ENCODE measurements around the gene C3orf38.
"Not testable (repeated sequence)": the region's sequence is repeated elsewhere in the genome, so short reads cannot be mapped to it uniquely, and the experiment has no call there.

C3orf38 gene

DNA sequence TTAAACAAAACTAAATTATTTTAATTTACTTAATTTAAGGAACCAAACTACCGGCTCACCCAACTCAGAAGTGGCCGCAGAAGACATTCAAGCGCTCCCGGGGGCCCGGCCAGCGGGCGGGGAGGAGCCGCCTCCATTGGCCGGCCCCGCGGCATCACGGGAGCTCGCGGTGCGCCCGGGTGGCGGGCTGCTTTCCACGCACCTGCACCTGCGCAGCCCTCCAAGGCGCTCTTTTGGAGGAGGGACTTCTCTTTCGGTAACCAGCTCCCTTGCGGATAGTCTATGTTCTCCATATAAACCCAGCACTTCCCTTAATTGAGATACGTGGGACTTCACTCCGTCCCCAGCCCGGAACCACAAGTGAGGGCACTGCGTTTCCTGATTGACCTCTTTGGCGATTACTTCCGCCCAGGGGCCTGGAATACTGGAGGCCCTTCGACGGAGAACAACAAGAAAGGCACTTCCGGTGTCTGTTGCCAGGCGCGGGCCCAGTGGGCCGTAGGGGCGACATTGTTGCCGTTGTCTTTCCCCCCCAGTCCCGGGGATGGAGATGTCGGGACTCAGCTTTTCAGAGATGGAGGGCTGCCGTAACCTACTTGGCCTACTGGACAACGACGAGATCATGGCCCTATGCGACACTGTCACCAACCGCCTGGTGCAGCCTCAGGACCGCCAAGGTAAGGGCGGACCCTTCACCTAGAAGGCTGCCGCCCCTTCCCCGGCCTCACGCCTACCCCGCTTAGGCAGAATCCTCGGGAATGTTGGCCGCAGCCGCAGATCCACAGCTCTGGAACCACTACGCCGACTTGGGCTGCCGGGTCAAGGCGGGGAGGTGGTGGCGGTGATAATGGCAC is at the start of gene C3orf38:
C3orf38 (plus strand) TSS at position 451 of the 854 bp plus-strand sequence; CDS start at position 545, 94 bp downstream.
- peak; percentile 91 for DNase-seq (ENCODE audit: low spot score)

DNA sequence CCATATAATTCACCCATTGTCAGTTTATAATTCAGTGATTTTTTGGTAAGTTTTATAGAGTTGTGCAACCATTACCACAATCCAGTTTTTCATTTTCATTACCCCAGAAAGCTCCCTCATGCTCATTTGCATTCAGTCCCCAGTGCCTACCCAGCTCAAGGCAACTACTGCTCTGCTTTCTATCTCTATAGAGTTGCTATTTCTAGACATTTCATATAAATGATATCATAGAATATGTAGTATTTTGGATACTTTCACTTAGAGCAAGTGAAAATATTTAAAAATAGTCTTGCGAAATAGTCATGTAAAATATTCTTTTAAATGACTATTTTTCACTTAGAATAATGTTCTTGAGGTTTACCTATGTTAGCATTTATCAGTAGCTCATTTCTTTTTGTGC is 48.6 kb upstream of the C3orf38 start:
- DNase-seq (ENCODE audit: low spot score) = no peak

GRCh38 chr3:88105325-88105724 is 44.4 kb upstream of the C3orf38 start:
- peak; percentile 48 for DNase-seq (ENCODE audit: low spot score)

DNA sequence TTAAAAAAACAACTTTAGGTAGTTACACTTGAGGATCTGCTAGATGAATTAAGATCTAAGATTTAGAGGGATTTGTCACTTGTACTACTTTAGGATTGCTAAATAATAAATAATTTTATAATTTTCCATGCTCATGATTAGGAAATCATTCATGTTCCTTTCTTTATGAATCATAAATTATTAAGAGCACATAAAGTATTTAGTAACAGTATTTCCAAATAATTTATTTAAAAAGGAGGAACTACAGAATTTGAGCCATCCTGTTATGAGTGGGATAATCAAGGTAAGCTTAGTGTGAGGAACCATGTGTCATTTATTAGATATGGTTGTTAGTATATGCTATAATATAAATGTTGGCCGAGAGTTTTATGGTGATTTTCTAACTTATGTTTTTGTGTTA is 37.5 kb upstream of the C3orf38 start:
- no peak for DNase-seq (ENCODE audit: low spot score)

DNA sequence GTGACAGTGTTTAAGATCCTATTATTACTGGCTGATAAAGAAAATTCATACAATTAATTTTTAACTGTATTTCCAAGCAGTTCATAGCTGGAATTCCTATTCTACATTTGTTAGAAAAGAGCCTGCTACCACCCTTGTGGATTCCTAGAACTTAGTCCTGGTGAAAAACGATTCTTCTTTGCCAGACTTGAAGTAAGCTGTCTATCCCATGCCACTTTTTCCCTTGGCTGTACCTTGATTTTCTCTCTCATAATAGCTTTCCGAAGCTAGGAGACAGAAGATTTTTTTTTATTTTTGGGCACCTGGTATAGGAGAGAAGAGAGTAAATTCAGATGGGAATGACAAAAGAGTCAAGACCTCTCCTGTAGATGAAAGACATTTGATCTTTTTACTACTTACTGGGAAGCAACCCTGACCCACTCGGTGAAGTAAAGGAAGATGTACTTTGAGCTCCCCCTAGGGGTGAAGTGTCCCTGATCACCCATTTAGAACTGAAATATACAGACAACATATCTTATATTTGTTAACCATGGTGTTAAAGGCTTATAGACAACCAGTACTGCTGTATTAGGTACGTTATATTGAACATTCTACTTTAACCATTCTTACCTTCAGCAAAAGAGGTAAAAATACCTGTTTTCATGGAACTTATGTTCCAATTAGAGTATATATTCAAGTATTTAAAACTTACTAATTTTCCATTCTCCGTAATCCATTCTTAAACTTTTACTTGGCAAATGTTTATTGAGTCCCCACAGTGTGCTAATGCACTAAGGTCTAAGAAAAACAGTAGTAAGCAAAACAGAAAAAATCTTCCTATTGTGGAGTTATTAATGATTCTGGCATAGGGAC is 36.2 kb upstream of the C3orf38 start:
- DNase-seq (ENCODE audit: low spot score) = peak; percentile 78

DNA sequence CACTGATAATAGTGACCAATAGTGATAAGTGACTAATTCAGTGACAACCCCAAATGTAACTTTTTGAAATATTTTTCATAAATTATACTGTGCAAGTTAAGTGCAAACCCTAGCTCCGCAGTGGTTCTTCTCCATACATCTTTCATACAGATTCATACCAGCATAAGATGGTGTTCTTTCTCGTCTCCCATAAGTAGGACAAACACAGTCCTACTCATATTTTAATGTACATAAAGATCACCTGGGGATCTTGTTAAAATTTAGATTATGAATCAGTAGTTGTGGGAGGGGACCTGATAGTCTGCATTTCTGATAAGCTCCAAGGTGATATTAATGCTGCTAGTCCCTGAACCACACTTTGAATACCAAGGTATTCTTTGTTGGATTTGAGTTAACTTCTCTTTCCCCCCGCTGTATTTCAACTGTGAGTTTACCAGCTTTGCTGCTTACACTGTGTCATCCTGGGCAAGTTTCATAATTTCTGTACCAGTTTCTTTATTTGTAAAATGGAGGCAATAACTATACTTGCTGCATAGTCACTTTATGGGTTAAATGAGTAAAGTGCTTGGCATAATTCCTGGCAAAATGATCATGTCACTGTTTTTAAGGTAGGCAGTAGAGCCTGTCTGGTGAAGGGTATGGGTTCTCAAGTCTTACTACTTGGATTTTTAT is 34.7 kb upstream of the C3orf38 start:
- no peak for DNase-seq (ENCODE audit: low spot score)

GRCh38 chr3:88117683-88118082 is 32.1 kb upstream of the C3orf38 start:
- no peak for DNase-seq (ENCODE audit: low spot score)

DNA sequence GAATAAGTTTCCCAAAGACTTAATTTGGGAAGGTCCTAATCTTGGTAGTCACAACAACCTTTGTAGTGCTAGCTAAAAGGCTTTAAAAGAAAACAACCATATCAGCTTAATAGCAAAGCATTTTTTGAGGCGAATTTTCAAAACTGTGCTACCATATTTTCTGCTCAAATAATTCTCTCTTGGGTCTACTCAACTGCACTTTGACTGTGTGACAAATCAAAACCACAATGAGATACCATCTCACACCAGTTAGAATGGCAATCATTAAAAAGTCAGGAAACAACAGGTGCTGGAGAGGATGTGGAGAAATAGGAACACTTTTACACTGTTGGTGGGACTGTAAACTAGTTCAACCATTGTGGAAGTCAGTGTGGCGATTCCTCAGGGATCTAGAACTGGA is 31.2 kb upstream of the C3orf38 start:
- DNase-seq (ENCODE audit: low spot score) = not testable (repeated sequence)

DNA sequence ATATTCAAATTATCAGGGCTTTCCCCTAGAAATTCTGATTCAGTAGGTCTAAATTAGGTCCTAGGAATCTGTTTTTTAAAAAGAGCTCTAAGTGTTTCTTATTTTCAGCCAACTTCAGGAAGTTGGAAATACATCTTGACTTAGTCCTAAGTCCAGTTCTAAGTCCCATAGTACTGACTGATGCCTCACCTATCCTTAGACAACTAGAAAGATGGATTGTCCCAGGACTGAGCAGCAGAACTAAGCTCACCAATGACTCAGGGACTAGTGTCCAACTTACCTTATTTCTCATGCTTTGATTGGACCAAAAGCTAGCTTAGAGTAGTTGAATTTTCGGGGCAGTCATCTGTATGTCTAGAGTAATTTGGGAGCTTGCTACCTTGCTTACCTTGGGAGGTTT is 26.2 kb upstream of the C3orf38 start:
- no peak for DNase-seq (ENCODE audit: low spot score)

GRCh38 chr3:88131695-88132094 is 18.1 kb upstream of the C3orf38 start:
- DNase-seq (ENCODE audit: low spot score) = no peak

DNA sequence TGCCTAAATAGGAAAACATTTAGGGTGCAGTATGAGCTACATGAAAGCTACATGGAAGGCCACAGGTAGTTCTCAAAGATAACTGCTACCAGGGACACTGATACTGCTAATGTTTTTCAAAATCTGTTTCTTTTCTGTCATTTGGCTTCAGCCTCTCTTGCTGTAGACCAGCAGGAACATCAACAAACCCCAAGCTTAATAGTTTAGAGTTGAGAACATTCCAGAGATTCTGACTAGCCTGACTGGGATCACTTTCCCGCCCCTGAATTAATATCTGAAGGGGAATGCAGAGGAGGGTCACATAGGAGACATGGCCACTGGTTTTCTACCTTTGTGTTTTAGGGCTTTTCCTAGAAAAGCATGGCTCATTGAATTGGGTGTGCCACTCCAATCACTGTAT is 16.9 kb upstream of the C3orf38 start:
- DNase-seq (ENCODE audit: low spot score) = no peak

DNA sequence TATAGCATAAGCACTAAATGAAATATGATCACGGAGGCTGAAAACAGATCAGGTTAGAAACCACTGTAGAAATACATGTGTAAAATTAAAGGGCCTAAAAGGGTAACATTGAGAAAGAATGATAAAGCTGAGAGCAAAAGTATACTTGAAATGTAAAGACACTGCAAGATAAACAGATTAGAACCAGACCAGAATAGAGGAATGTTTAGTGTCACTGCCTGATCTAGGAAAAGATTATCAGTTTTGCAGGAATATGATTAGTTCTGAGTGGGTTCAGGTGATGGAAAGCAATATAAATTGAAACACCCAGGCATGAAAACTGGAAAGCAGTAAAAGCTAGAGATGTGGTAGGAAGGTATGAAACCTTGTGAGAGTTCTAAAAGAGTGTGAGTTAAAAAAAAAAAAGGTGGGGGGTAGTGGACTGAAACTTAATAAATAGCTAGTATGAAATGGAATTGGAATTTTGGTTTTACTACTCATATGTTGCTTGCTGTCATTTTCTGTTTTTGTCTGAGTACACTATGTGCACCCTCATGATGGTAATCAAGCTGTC is 16.0 kb upstream of the C3orf38 start:
- DNase-seq (ENCODE audit: low spot score) = no peak

- DNase-seq (ENCODE audit: low spot score) = no peak
Measured at GRCh38 chr3:88137836-88138235, 11.9 kb upstream of the C3orf38 start.

GRCh38 chr3:88141458-88142083 is 8.2 kb upstream of the C3orf38 start:
- no peak for DNase-seq (ENCODE audit: low spot score)

- DNase-seq (ENCODE audit: low spot score) = no peak
Measured at GRCh38 chr3:88142094-88142624, 7.6 kb upstream of the C3orf38 start.

- DNase-seq (ENCODE audit: low spot score) = no peak
Measured at GRCh38 chr3:88147261-88147660, 2.5 kb upstream of the C3orf38 start.

- DNase-seq (ENCODE audit: low spot score) = no peak
Measured at GRCh38 chr3:88148651-88149050, 1.1 kb upstream of the C3orf38 start.

- no peak for DNase-seq (ENCODE audit: low spot score)
Measured at GRCh38 chr3:88149101-88149508, 654 bp upstream of the C3orf38 start.

DNA sequence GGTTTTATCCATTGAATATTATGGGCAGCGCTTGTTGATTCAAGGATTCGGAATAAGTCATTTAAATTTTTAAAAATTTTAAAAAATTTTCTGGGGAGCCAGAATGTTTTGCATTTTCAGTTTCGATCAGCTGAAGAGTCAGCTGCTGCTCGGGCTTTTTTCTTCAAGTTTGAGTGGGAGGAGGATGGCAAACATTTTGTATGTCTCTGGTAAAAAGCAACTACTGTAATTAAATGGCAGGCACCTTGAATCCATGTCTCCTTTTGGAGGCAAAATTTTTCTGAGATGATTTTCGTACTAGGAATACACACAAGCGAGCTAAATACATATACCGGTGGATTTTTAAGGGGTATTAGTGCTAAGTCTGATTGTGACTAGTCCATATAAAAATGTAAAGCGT is 612 bp downstream of the C3orf38 start:
- DNase-seq (ENCODE audit: low spot score) = peak; percentile 23

DNA sequence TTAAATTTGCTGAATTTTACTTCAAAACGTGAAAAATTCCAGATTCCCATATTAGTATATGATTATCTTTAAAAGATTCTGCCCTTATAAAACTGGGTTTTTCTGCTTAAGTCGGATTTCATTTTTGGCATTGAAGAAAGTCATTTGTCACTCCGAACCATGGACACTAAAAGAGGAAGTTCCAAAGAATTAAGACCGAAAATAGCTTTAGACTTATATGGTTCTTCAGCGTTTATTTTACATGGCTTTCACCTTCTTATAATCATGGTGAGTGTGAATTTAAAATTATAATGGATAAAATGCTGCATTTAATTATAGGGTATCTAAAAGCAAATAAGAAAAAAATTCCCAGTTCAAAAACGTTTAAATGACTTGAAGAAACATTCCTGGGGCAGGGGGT is 1.0 kb downstream of the C3orf38 start:
- DNase-seq (ENCODE audit: low spot score) = no peak

DNA sequence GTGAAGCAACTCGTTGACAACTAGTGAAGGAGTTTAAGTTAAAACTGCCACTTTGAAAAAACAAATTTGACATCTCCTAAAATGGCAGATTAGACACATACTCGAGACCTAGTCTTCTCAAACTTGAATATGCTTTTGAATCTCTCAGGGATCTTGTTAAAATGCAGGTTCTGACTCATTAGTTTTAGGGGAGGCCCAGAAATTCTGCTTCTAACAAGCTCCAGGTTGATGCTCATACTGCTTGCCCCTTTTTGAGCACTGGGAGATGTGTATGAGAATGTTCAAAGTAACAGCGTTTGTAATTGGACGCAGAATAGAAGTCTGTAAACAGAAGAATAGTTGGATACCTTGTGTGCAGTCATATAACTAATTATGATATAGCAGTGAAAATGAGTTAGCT is 1.6 kb downstream of the C3orf38 start:
- no peak for DNase-seq (ENCODE audit: low spot score)

- DNase-seq (ENCODE audit: low spot score) = no peak
Measured at GRCh38 chr3:88152841-88153240, 3.1 kb downstream of the C3orf38 start.

Data from kidney capillary endothelial cell (primary cell).